Measurements from ENCODE around the gene LRRK1. TPM values are rescaled to one million over a fixed set of nuclear protein-coding genes. Genes with fewer than 3 reads are reported as not detected.

Gene LRRK1
- total and polyA plus RNA-seq, 11 donors, result 1.3 to 12.7 (median 2.1) TPM

DNA sequence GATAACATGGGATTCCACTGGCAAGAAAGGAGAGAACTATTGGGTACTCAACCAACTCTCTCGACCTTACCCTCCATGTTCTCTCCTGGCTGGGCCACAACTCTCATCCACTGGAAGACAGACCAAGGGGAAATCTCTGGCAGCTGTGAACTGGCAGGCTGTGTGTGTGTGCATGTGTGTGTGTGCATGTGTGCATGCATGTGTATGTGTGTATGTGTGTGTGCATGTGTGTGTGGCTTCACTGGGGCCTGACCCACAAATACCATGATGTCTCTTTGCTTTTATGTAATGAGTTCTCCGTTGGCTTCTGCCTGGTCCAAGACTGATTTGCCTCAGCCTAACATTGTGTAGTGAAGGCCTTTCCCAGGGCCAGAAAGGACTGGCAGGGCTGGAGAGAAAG is 43.7 kb upstream of the LRRK1 start:
- Histone ChIP-seq H3K4me3 (no peak overlapping the region), H3K27ac (no peak overlapping the region), H3K9me3 (no peaks in the 10 kb centered on the region), H3K4me1 (peaks cover 0 to 18% (median under 1%) of the 10 kb centered on the region in 12 donors), H3K36me3 (no peaks in the 10 kb centered on the region), H3K27me3 (peaks cover 8 to 32% (median 16%) of the 10 kb centered on the region in 9 donors)
- WGBS, 4 donors, result 91 to 95% (median 93%) methylated on average over 2 of the region's 2 CpGs
- ATAC-seq, result no peak
- DNase-seq, result no peak
- intact Hi-C loops (cut with DNase I), result loop anchor here in 2 of 10 donors (2.0 to 5.0 kb wide), 2 partner anchors 203 to 249 kb away; no protein-coding TSS in a partner anchor
- TF ChIP-seq, protein P1, sequence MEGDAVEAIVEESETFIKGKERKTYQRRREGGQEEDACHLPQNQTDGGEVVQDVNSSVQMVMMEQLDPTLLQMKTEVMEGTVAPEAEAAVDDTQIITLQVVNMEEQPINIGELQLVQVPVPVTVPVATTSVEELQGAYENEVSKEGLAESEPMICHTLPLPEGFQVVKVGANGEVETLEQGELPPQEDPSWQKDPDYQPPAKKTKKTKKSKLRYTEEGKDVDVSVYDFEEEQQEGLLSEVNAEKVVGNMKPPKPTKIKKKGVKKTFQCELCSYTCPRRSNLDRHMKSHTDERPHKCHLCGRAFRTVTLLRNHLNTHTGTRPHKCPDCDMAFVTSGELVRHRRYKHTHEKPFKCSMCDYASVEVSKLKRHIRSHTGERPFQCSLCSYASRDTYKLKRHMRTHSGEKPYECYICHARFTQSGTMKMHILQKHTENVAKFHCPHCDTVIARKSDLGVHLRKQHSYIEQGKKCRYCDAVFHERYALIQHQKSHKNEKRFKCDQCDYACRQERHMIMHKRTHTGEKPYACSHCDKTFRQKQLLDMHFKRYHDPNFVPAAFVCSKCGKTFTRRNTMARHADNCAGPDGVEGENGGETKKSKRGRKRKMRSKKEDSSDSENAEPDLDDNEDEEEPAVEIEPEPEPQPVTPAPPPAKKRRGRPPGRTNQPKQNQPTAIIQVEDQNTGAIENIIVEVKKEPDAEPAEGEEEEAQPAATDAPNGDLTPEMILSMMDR (IDR thresholded peaks at IDR 0.05), result no peak
- no peak for TF ChIP-seq POLR2A (IDR thresholded peaks at IDR 0.05)

DNA sequence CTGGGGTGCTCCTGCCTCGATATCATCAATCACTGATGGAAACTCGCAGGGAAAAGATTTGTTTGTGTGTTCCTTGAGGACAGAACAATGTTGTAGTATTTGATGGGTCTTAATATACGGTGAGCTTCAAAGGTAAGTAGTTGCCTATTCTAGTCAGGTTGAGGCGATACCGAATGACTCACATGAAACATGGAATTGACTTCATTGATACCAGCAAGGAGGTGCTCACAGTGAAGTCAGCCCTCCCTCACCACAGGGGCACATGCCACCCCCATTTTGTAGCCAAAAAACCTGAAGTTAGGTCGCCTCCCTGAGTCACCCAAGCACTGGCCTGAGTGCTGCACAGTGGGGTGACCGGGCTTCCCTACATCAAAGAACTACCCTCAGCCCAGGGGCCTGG is 43.2 kb upstream of the LRRK1 start:
- DNase-seq (no peak), ATAC-seq (no peak)
- TF ChIP-seq, protein P1 (IDR thresholded peaks at IDR 0.05), result no peak
- TF ChIP-seq POLR2A (IDR thresholded peaks at IDR 0.05), result no peak
- Histone ChIP-seq H3K4me3 (no peak overlapping the region), H3K27ac (no peak overlapping the region), H3K36me3 (no peaks in the 10 kb centered on the region), H3K9me3 (no peaks in the 10 kb centered on the region), H3K4me1 (peaks cover 0 to 21% (median 1%) of the 10 kb centered on the region in 12 donors), H3K27me3 (peaks cover 9 to 36% (median 20%) of the 10 kb centered on the region in 9 donors)
- 90 to 96% (median 92%) methylated on average over 7 of the region's 7 CpGs for WGBS, 4 donors
- intact Hi-C loops (cut with DNase I), result loop anchor here in 3 of 10 donors (2.0 to 5.0 kb wide), 3 partner anchors 204 to 249 kb away; no protein-coding TSS in a partner anchor

DNA sequence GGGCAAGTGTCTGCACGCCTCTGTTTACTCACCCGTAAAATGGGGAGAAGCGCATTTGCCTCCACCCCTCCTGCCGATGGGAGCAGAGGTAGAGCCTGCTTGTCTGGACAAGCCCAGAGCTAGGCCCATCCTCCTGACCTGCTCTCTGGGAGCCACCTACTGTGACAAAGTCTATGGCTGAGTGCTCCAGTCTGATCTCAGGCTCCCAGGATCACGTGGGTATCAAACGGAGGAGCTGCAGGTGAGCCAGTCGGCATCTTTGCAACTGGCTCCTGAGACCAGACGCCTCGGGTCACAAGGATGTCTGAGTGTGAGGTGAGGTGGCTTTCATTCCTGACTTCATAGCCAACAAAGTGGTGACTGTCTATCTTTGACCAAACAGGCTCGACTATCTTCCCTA is 41.6 kb upstream of the LRRK1 start:
- Histone ChIP-seq H3K9me3 (no peaks in the 10 kb centered on the region), H3K4me1 (peaks cover 0 to 21% (median 1%) of the 10 kb centered on the region in 12 donors), H3K27me3 (peaks cover 9 to 52% (median 29%) of the 10 kb centered on the region in 9 donors), H3K4me3 (no peak overlapping the region), H3K27ac (no peak overlapping the region), H3K36me3 (no peaks in the 10 kb centered on the region)
- intact Hi-C loops (cut with DNase I), result loop anchor here in 2 of 10 donors (2.0 to 5.0 kb wide), 2 partner anchors 205 to 249 kb away; no protein-coding TSS in a partner anchor
- ATAC-seq (no peak), DNase-seq (no peak)
- no peak for TF ChIP-seq POLR2A (IDR thresholded peaks at IDR 0.05)
- TF ChIP-seq, protein P1 (IDR thresholded peaks at IDR 0.05), result no peak
- 87 to 91% (median 88%) methylated on average over 10 of the region's 10 CpGs for WGBS, 4 donors

DNA sequence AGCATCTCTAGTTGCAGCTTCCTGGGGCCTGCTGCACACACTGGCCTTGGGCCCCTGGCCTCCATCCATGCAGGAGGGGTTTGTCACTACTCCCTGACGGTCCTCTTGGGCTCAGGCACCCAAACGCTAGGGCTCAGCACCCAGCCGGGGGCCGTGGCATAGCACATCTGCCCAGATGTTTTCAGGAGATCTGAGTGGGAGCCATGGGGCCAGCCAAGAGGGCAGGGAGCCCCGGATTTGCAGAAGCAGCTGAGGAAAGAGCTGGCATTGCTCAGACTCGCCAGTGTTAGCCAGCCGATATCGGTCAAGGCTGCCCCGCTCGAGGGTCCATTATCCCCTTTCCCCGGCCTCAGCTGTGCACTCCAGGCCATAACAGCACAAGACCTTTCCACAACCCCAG is 41.0 kb upstream of the LRRK1 start:
- H3K36me3 ChIP-seq, result no peaks in the 10 kb centered on the region
- H3K4me3 ChIP-seq, result no peak overlapping the region
- H3K4me1 ChIP-seq, result peaks cover 0 to 21% (median 1%) of the 10 kb centered on the region in 12 donors
- no peak overlapping the region for H3K27ac ChIP-seq
- no peaks in the 10 kb centered on the region for H3K9me3 ChIP-seq
- DNase-seq (no peak), ATAC-seq (no peak)
- H3K27me3 ChIP-seq, result peaks cover 9 to 58% (median 29%) of the 10 kb centered on the region in 9 donors
- TF ChIP-seq POLR2A (IDR thresholded peaks at IDR 0.05), result no peak
- TF ChIP-seq, protein P1 (IDR thresholded peaks at IDR 0.05), result no peak
- intact Hi-C loops (cut with DNase I), result loop anchor here in 1 of 10 donors (5.0 kb wide), 1 partner anchor 206 kb away; no protein-coding TSS in a partner anchor
- WGBS, 4 donors, result 80 to 87% (median 85%) methylated on average over 7 to 11 of the region's 11 CpGs
